Mesothelial cell of epicardium (in vitro differentiated cells): ENCODE results near the gene CD300LD. TPM values are rescaled to one million over a fixed set of nuclear protein-coding genes. Genes with fewer than 3 reads are reported as not detected.
"Not testable (repeated sequence)": the region's sequence is repeated elsewhere in the genome, so short reads cannot be mapped to it uniquely, and the experiment has no call there.

Experiments
- DNase-seq, 2 experiments: peaks; one replicate each; pipeline ENCODE4 v3.0.0; 2021; ENCODE audit warnings: low spot score in 2 of 2; ENCODE audit not compliant: unreplicated experiment in 2 of 2
- H3K27ac Mint-ChIP-seq: 2 replicates; pipeline ENCODE4 v1.8.0; 2021; ENCODE audit warnings: mixed read lengths
- H3K27me3 Mint-ChIP-seq: 2 replicates; pipeline ENCODE4 v1.8.0; 2021; ENCODE audit warnings: low read depth, mixed read lengths
- H3K36me3 Mint-ChIP-seq: 2 replicates; pipeline ENCODE4 v1.8.0; 2021; ENCODE audit warnings: mixed read lengths
- H3K4me1 Mint-ChIP-seq: 2 replicates; pipeline ENCODE4 v1.8.0; 2021; ENCODE audit warnings: mixed read lengths
- H3K4me3 Mint-ChIP-seq: 2 replicates; pipeline ENCODE4 v1.8.0; 2021; ENCODE audit warnings: mild to moderate bottlenecking, moderate library complexity, mixed read lengths
- H3K9me3 Mint-ChIP-seq: 2 replicates; pipeline ENCODE4 v1.8.0; 2021; ENCODE audit warnings: mixed read lengths
- CTCF ChIP-seq: fragments of 200-600 bp; sonication (generic); IDR thresholded peaks from one replicate; pipeline ENCODE4 v1.5.0; 2021; ENCODE audit warnings: antibody characterized with exemption; ENCODE audit not compliant: unreplicated experiment
- total RNA-seq: library from RNA; stranded (reverse); gene quantifications from 3 replicates; pipeline ENCODE4 v1.2.1, GENCODE V29; 2021

Gene CD300LD
- total RNA-seq, 1 donor from 2014 or later, result not detected

- TF ChIP-seq CTCF, result no peak
- no peak overlapping the region for H3K27ac Mint-ChIP-seq
- peaks cover 25% of the 10 kb centered on the region for H3K4me1 Mint-ChIP-seq
- no peaks in the 10 kb centered on the region for H3K36me3 Mint-ChIP-seq
- peaks cover 4% of the 10 kb centered on the region for H3K27me3 Mint-ChIP-seq
- no peaks in the 10 kb centered on the region for H3K9me3 Mint-ChIP-seq
- no peak overlapping the region for H3K4me3 Mint-ChIP-seq
- DNase-seq, result no peak
Observed at GRCh38 chr17:74635418-74635817, 43.3 kb upstream of the CD300LD start.

DNA sequence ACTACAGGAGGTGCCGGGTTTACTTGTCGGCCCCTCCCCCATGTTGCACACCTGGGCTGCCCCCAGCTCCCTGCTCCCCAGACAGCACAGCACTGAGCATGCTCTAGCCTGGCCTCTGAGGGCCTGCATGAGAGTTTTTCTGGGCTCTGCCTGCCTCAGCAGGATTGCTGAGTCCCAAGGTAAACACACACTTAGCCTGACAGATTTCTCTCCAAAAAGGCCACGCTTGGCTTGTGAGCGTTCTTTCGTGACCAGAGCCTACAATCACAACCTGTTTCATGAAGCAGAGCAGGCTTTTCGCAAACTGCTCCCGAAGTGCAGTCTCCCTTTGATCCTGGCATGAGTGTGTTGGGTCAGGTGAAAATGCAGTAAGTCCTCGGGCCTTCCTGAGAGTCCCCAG lies 41.2 kb upstream of the CD300LD start:
- DNase-seq, result no peak
- peaks cover 1% of the 10 kb centered on the region for H3K27me3 Mint-ChIP-seq
- H3K4me3 Mint-ChIP-seq, result no peak overlapping the region
- no peak overlapping the region for H3K27ac Mint-ChIP-seq
- H3K9me3 Mint-ChIP-seq, result no peaks in the 10 kb centered on the region
- TF ChIP-seq CTCF, result no peak
- H3K36me3 Mint-ChIP-seq, result no peaks in the 10 kb centered on the region
- peaks cover 25% of the 10 kb centered on the region for H3K4me1 Mint-ChIP-seq

GRCh38 chr17:74632617-74633016 lies 40.5 kb upstream of the CD300LD start:
- no peak for DNase-seq
- Mint-ChIP-seq H3K9me3 (no peaks in the 10 kb centered on the region), H3K4me3 (no peak overlapping the region), H3K4me1 (peaks cover 25% of the 10 kb centered on the region), H3K27ac (no peak overlapping the region), H3K36me3 (no peaks in the 10 kb centered on the region), H3K27me3 (peaks cover 6% of the 10 kb centered on the region)
- TF ChIP-seq CTCF, result no peak

DNA sequence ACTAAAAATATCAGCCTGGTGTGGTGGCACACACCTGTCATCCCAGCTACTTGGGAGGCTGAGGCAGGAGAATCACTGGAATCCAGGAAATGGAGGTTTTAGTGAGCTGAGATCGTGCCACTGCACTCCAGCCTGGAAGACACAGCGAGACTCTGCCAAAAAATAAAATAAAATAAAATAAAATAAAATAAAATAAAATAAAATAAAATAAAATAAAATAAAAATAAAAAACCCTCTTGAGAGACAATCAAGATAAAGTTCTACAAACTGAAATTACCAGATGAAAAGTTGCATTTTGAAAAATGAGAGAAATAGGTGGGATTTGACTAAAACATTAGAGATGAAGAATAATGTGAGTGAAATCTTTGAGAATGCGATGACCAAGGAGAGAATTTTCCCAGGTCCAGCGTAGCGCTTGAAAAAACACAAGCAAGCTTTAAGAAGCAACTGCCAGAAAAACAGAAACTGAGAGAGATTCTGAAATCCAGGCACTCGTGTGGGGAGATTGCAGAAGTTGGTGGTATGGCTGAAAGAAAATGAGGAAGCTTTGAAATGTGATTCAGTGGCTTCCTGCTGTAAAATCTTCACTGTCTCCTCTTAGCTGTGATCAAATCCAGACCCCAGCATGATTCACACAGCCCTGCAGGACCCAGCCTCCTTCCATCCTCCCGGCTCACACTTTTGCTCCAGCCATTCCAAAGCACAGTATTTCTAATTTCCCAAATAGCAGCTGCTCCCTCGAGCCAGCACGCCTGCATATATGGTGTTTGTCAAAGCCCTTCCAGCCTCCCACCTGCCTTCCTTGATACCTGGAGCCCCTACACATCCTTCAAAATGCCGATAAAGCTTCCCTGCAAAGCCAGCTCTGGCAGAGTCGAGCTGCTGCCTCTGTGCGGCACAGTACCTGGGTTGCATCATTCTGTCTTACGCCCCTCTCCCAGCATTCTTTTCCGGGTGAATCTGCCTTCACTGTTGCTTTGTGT lies 39.7 kb upstream of the CD300LD start:
- no peak for TF ChIP-seq CTCF
- Mint-ChIP-seq H3K4me1 (peaks cover 22% of the 10 kb centered on the region), H3K27me3 (peaks cover 10% of the 10 kb centered on the region), H3K4me3 (peak overlapping the region; percentile 41), H3K27ac (peak overlapping the region; percentile 20), H3K9me3 (peaks cover 3% of the 10 kb centered on the region), H3K36me3 (no peaks in the 10 kb centered on the region)
- peak in 1 of 2 experiments; percentile 53 for DNase-seq

- peaks cover 13% of the 10 kb centered on the region for H3K4me1 Mint-ChIP-seq
- H3K27me3 Mint-ChIP-seq, result peaks cover 22% of the 10 kb centered on the region
- not testable (repeated sequence) for H3K4me3 Mint-ChIP-seq, DNase-seq, H3K36me3 Mint-ChIP-seq, H3K27ac Mint-ChIP-seq, H3K9me3 Mint-ChIP-seq
Observed at GRCh38 chr17:74630251-74630650, 38.2 kb upstream of the CD300LD start.

DNA sequence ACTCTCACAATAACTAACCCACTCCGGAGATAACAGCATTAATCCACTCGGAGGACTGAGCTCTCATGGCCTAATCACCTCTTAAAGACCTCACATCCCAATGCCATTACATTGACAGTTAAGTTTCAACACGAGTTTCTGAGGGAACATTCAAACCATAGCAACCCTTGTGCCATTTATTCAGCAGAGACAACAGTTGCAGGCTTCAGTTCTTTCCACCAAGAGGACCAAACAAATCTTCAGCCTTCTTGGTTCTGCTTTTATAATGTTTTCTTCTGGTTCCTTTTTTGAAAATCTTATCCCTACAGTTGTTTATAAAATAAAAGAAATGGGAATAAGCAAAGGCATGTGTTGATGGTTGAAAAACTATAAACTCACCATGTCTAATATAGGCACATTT lies 33.6 kb upstream of the CD300LD start:
- Mint-ChIP-seq H3K9me3 (peaks cover 8% of the 10 kb centered on the region), H3K36me3 (no peaks in the 10 kb centered on the region), H3K4me3 (no peak overlapping the region), H3K27me3 (peaks cover 55% of the 10 kb centered on the region), H3K4me1 (no peaks in the 10 kb centered on the region), H3K27ac (no peak overlapping the region)
- TF ChIP-seq CTCF, result no peak
- DNase-seq, result no peak
